Fibroblast of mammary gland (primary cell): ENCODE data around the gene HERC2.

Experiments used
- DNase-seq: peaks from one replicate; pipeline ENCODE4 v3.0.0-alpha.2; 2010; ENCODE audit warnings: low read depth
- H3K4me3 ChIP-seq: 2 replicates; pipeline ENCODE4 v1.5.1; 2011; ENCODE audit warnings: low read depth, mild to moderate bottlenecking, low read length, moderate library complexity; ENCODE audit not compliant: control insufficient read depth
- TF ChIP-seq, protein P1 (sequence below): conservative IDR thresholded peaks from 2 replicates; pipeline ENCODE4 v1.5.1; 2011; ENCODE audit warnings: low read depth, low read length, inconsistent platforms; ENCODE audit not compliant: control insufficient read depth, insufficient read depth

The HERC2 gene

DNA sequence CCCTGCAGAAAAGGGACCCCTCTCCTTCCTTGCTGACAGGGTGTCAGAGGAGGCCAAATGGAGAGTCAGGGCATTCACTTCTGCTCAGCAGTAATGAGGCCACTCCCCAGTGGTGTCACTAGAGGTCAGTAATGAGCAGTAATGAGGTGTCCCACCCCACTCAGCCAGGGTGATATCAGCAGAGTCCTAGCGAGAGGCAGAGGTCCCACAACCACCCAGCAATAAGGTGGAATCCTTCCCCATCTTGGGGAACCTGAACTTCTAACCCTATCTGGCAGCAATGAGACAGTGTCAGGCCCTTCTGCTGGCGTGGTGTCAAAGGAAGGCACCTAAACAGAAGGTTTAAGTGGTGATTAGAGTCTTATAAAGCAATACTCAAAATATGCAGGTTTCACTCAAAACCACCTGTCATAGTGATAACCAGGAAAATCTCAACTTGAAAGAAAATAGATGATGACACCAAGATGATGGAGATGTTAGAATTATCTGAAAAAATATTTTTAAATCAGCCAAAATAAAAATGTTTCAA lies 235.7 kb downstream of the HERC2 start:
- H3K4me3 ChIP-seq, result no peak overlapping the region
- TF ChIP-seq, protein P1, sequence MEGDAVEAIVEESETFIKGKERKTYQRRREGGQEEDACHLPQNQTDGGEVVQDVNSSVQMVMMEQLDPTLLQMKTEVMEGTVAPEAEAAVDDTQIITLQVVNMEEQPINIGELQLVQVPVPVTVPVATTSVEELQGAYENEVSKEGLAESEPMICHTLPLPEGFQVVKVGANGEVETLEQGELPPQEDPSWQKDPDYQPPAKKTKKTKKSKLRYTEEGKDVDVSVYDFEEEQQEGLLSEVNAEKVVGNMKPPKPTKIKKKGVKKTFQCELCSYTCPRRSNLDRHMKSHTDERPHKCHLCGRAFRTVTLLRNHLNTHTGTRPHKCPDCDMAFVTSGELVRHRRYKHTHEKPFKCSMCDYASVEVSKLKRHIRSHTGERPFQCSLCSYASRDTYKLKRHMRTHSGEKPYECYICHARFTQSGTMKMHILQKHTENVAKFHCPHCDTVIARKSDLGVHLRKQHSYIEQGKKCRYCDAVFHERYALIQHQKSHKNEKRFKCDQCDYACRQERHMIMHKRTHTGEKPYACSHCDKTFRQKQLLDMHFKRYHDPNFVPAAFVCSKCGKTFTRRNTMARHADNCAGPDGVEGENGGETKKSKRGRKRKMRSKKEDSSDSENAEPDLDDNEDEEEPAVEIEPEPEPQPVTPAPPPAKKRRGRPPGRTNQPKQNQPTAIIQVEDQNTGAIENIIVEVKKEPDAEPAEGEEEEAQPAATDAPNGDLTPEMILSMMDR, result peak; percentile 73
- DNase-seq, result peak; percentile 52

DNA sequence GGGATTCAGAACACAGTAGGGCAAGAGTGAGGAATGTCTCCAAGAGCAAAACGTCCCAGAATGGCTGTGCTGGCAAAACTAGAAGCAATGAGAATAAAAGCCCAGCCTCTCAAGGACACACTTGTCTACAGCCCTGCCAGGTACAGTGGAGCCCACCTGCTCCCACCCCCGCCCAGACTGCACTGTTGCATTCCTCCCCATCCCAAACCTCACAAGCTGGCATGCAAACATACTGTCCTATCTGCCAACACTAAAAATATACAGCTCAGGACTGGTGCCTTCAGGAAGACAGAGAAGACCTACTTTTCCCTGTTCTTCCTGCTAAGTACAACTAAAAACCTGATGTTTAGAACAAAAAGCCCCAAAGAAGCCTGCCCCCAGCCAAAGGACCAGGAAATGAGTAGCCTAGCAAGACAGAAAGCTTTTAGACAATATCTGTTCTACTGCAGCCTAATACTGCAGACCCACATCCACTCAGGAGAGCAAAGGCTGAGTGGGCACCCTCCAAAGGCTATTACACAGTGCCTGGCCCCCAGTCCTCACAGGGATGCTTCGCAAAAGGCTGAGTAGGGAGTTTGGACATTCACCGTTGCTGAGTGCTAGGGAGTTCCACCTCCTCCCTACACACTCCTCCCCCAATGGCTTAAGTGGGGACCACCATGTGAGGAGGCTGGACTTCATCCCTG lies 236.3 kb downstream of the HERC2 start:
- TF ChIP-seq, protein P1, result no peak
- no peak overlapping the region for H3K4me3 ChIP-seq
- DNase-seq, result no peak

DNA sequence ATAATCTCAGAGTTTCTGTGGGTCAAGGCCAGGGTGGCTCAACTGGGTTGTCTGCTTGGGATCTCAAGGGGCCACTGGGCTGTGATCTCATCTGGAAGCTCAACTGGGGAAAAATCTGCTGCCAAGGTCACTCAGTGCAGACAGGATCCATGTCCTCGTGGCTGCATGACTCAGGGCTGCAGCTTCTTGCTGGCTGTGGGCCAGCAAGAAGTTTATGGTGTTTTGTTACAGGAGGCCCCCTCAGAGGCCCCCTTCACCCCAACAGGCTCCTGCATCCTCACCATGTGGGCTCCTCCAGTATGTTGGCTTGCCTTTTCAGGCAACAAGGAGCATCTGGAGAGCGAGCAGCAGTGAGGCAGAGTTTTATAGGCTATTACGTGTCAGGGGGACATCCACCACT lies 237.4 kb downstream of the HERC2 start:
- DNase-seq, result peak; percentile 33
- TF ChIP-seq, protein P1, result no peak
- H3K4me3 ChIP-seq, result no peak overlapping the region

DNA sequence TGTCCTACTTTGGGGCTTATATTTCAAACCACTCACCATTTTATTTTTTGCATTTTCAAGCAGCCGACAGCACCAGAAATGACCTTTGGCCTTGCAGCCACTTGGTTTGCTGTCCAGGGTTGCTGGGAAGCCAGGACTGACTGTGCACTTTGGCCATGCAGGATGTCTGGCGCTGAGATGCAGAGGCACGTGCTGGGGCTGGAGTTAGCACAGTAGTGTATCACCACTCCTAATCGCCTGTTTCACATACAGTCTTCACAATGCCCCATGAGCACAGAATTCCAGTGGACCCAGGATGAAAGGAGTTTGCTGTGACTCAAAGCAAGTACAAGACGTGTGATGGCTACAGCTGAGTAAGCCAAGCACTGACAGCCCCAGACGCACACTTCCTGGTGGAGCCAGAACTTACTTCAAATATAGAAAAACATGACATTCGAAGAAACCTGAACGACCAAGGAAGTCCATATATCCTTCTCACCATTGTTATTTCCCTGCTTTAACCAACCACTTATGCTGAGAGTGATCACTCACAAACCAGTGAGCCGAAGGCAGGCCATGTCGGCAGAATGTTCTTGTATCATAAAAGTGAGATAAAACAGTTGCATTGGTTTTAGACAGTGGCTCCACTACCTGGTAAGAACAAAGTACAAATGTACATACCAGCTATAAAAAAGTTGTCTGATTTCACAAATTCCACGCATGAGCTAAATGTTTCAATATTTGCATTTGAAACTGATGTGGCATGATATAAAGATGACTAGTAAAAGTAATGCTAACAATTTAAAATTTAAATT lies 238.9 kb downstream of the HERC2 start:
- TF ChIP-seq, protein P1, result no peak
- H3K4me3 ChIP-seq, result no peak overlapping the region
- DNase-seq, result no peak

DNA sequence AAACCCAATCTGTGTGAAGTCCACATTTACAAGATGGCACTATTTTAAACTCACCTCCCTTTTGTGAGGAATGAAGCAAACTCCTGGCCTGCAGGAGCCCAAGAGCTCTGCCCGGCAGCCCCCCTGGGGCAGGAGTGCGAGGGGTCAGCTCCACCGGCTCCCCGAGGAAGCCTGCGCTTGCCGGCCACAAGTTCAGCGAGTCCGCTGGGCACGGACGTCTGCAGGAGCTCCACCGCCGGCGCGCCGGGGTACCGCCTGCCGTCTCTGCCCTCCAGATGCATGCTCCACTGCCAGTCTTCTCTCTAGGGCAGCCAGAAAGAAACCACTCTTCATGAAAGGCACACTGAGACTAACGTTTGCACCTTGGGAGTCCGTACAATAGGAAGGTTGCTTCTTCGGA lies 240.4 kb downstream of the HERC2 start:
- no peak overlapping the region for H3K4me3 ChIP-seq
- DNase-seq, result no peak
- TF ChIP-seq, protein P1, result no peak

DNA sequence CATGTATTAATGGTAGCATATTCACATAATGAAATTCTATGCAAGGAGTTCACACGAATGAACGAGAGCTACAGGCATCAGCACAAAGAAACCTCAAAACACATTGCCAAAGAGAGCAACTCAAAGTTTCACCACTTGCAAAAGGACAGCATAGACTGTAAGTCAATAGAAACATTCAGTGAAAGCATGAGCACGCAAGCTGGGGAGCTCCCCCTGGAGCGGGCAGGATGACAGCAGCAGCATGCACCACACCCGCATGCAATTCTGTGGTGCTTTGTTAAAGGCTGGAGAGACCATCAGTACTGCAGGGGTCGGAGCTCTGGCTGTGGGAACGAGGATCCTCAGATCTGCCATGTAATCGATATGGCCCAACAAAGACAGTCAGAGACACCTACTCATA lies 241.6 kb downstream of the HERC2 start:
- no peak overlapping the region for H3K4me3 ChIP-seq
- DNase-seq, result no peak
- TF ChIP-seq, protein P1, result no peak
